Measurements from ENCODE around the gene TCF15.

GRCh38 chr20:582204-582603 lies 27.9 kb downstream of the TCF15 start:
- TF ChIP-seq CTCF (IDR thresholded peaks at IDR 0.05) (no peak), POLR2AphosphoS5 (IDR thresholded peaks at IDR 0.05) (no peak), POLR2A (IDR thresholded peaks at IDR 0.05) (no peak), EP300 (IDR thresholded peaks at IDR 0.05) (no peak)
